ENCODE measurements around the gene MRPL12.

Gene MRPL12

GRCh38 chr17:81683208-81683583 is 20.0 kb upstream of the MRPL12 start:
- no peak for DNase-seq

- peak; percentile 89 for DNase-seq
Observed at GRCh38 chr17:81683584-81684441, 19.4 kb upstream of the MRPL12 start, which contains the start of the genes ARL16 and HGS. TSS of gene ARL16 (minus strand) at chr17:81683797. CDS start at chr17:81683753, 44 bp downstream. TSS of gene HGS (plus strand) at chr17:81684011. CDS start at chr17:81684067, 56 bp downstream.

GRCh38 chr17:81684442-81684911 is 18.7 kb upstream of the MRPL12 start:
- DNase-seq = no peak

- no peak for DNase-seq
Observed at GRCh38 chr17:81685108-81685507, 18.1 kb upstream of the MRPL12 start.

GRCh38 chr17:81686614-81687013 is 16.6 kb upstream of the MRPL12 start:
- DNase-seq = no peak

GRCh38 chr17:81687770-81688541 is 15.2 kb upstream of the MRPL12 start:
- DNase-seq = no peak

GRCh38 chr17:81688616-81689015 is 14.6 kb upstream of the MRPL12 start:
- no peak for DNase-seq

- no peak for DNase-seq
Observed at GRCh38 chr17:81690066-81690465, 13.1 kb upstream of the MRPL12 start.

GRCh38 chr17:81690549-81690948 is 12.6 kb upstream of the MRPL12 start:
- no peak for DNase-seq

- DNase-seq = no peak
Observed at GRCh38 chr17:81691196-81691595, 12.0 kb upstream of the MRPL12 start.

GRCh38 chr17:81691608-81692007 is 11.6 kb upstream of the MRPL12 start:
- no peak for DNase-seq

- DNase-seq = no peak
Observed at GRCh38 chr17:81693509-81694210, 9.5 kb upstream of the MRPL12 start.

GRCh38 chr17:81694810-81695209 is 8.4 kb upstream of the MRPL12 start:
- DNase-seq = no peak

GRCh38 chr17:81695211-81695610 is 8.0 kb upstream of the MRPL12 start:
- no peak for DNase-seq

GRCh38 chr17:81695801-81696200 is 7.4 kb upstream of the MRPL12 start:
- no peak for DNase-seq

- no peak for DNase-seq
Observed at GRCh38 chr17:81696218-81696941, 6.8 kb upstream of the MRPL12 start.

- no peak for DNase-seq
Observed at GRCh38 chr17:81697261-81698044, 5.7 kb upstream of the MRPL12 start.

- DNase-seq = no peak
Observed at GRCh38 chr17:81700353-81701287, 2.5 kb upstream of the MRPL12 start.

- DNase-seq = no peak
Observed at GRCh38 chr17:81701288-81702071, 1.7 kb upstream of the MRPL12 start.

Measured in DMS79 (cell line).